Progenitor cell of endocrine pancreas (in vitro differentiated cells): ENCODE data around the gene PARVG. TPM values are rescaled to one million over a fixed set of nuclear protein-coding genes. Genes with fewer than 3 reads are reported as not detected.

Experiments
- DNase-seq: peaks from one replicate; pipeline ENCODE4 v3.0.0; 2021; ENCODE audit warnings: low spot score; ENCODE audit not compliant: unreplicated experiment
- H3K27ac Mint-ChIP-seq: 2 replicates; pipeline ENCODE4 v1.8.0; 2021; ENCODE audit warnings: mild to moderate bottlenecking, moderate library complexity, mixed read lengths
- H3K27me3 Mint-ChIP-seq: 2 replicates; pipeline ENCODE4 v1.8.0; 2021; ENCODE audit warnings: mixed read lengths
- H3K36me3 Mint-ChIP-seq: 2 replicates; pipeline ENCODE4 v1.8.0; 2022; ENCODE audit warnings: mixed read lengths; ENCODE audit not compliant: insufficient read depth
- H3K4me1 Mint-ChIP-seq: 2 replicates; pipeline ENCODE4 v1.8.0; 2021; ENCODE audit warnings: low read depth, mixed read lengths
- H3K4me3 Mint-ChIP-seq: 2 replicates; pipeline ENCODE4 v1.8.0; 2021; ENCODE audit warnings: low read depth, mild to moderate bottlenecking, moderate library complexity, mixed read lengths
- H3K9me3 Mint-ChIP-seq: 2 replicates; pipeline ENCODE4 v1.8.0; 2021; ENCODE audit warnings: low read depth, mixed read lengths
- total RNA-seq: library from RNA; stranded (reverse); gene quantifications from 2 replicates; pipeline ENCODE4 v1.2.1, GENCODE V29; 2021
- TF ChIP-seq, protein P1 (sequence below): fragments of 200-600 bp; sonication (generic); IDR thresholded peaks from one replicate; pipeline ENCODE4 v1.5.0; 2021; ENCODE audit warnings: antibody characterized with exemption, mild to moderate bottlenecking; ENCODE audit not compliant: unreplicated experiment

Gene PARVG
- total RNA-seq, 1 donor from 2014 or later = not detected

GRCh38 chr22:44256085-44256484, 75.4 kb downstream of the PARVG start:
- Mint-ChIP-seq H3K27me3 (peaks cover 35% of the 10 kb centered on the region), H3K4me1 (no peaks in the 10 kb centered on the region), H3K27ac (no peak overlapping the region), H3K9me3 (peaks cover 4% of the 10 kb centered on the region), H3K36me3 (no peaks in the 10 kb centered on the region), H3K4me3 (no peak overlapping the region)
- TF ChIP-seq, protein P1, sequence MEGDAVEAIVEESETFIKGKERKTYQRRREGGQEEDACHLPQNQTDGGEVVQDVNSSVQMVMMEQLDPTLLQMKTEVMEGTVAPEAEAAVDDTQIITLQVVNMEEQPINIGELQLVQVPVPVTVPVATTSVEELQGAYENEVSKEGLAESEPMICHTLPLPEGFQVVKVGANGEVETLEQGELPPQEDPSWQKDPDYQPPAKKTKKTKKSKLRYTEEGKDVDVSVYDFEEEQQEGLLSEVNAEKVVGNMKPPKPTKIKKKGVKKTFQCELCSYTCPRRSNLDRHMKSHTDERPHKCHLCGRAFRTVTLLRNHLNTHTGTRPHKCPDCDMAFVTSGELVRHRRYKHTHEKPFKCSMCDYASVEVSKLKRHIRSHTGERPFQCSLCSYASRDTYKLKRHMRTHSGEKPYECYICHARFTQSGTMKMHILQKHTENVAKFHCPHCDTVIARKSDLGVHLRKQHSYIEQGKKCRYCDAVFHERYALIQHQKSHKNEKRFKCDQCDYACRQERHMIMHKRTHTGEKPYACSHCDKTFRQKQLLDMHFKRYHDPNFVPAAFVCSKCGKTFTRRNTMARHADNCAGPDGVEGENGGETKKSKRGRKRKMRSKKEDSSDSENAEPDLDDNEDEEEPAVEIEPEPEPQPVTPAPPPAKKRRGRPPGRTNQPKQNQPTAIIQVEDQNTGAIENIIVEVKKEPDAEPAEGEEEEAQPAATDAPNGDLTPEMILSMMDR = no peak
- peak; percentile 1 for DNase-seq

GRCh38 chr22:44256556-44257485, 76.1 kb downstream of the PARVG start:
- TF ChIP-seq, protein P1 = no peak
- DNase-seq = peak; percentile 3
- Mint-ChIP-seq H3K9me3 (no peaks in the 10 kb centered on the region), H3K27me3 (peaks cover 35% of the 10 kb centered on the region), H3K4me1 (no peaks in the 10 kb centered on the region), H3K27ac (no peak overlapping the region), H3K4me3 (no peak overlapping the region), H3K36me3 (no peaks in the 10 kb centered on the region)

Other genes starting within 250 kb of the PARVG start
- gene SAMM50, start 225.5 kb upstream of the PARVG start, total RNA-seq = 50.9 and 53.7 TPM in 2 replicates
- gene PARVB, start 156.6 kb upstream of the PARVG start, total RNA-seq = 10.6 and 11.8 TPM in 2 replicates
- 0.29 and 0.46 TPM in 2 replicates for gene SHISAL1, start 132.0 kb downstream of the PARVG start, total RNA-seq